ENCODE results near the gene SPHK2.
A peak's percentile ranks its signal among the peaks of the same experiment; 100 is the strongest.
"Not testable (repeated sequence)": the region's sequence is repeated elsewhere in the genome, so short reads cannot be mapped to it uniquely, and the experiment has no call there.

Gene SPHK2

GRCh38 chr19:48637948-48638830, 18.9 kb downstream of the SPHK2 start:
- DNase-seq, result peak; percentile 76 to 81

GRCh38 chr19:48638831-48639381, 19.6 kb downstream of the SPHK2 start:
- peak in 1 of 2 experiments; percentile 56 for DNase-seq

- DNase-seq, result peak in 1 of 2 experiments; percentile 46
These were observed 20.4 kb downstream of the SPHK2 start for GRCh38 chr19:48639483-48640375.

- DNase-seq, result no peak
These were observed 22.5 kb downstream of the SPHK2 start for GRCh38 chr19:48641850-48642249.

- DNase-seq, result no peak
These were observed 23.6 kb downstream of the SPHK2 start for GRCh38 chr19:48642862-48643261.

- no peak for DNase-seq
These were observed 25.0 kb downstream of the SPHK2 start for GRCh38 chr19:48644355-48644754.

- DNase-seq, result peak; percentile 81 to 84
These were observed 25.7 kb downstream of the SPHK2 start for GRCh38 chr19:48644839-48645619.

GRCh38 chr19:48645620-48646000, 26.3 kb downstream of the SPHK2 start:
- peak in 1 of 2 experiments; percentile 53 for DNase-seq

- DNase-seq, result peak; percentile 96
These were observed 26.9 kb downstream of the SPHK2 start, which contains the start of gene CA11 for GRCh38 chr19:48646001-48646721. Gene CA11 (minus strand): TSS chr19:48646187. CDS start chr19:48645632, 555 bp downstream.

- no peak for DNase-seq
These were observed 27.5 kb downstream of the SPHK2 start for GRCh38 chr19:48646722-48647216.

- DNase-seq, result no peak
These were observed 28.8 kb downstream of the SPHK2 start for GRCh38 chr19:48648134-48648533.

- DNase-seq, result no peak
These were observed 31.8 kb downstream of the SPHK2 start for GRCh38 chr19:48650974-48651682.

GRCh38 chr19:48651683-48652048, 32.4 kb downstream of the SPHK2 start:
- DNase-seq, result no peak

- DNase-seq, result no peak
These were observed 35.2 kb downstream of the SPHK2 start for GRCh38 chr19:48654299-48655059.

GRCh38 chr19:48656840-48657474, 37.7 kb downstream of the SPHK2 start:
- no peak for DNase-seq

- DNase-seq, result not testable (repeated sequence)
These were observed 38.5 kb downstream of the SPHK2 start for GRCh38 chr19:48657828-48658227.

GRCh38 chr19:48658483-48658882, 39.2 kb downstream of the SPHK2 start:
- DNase-seq, result no peak

- DNase-seq, result no peak
These were observed 40.5 kb downstream of the SPHK2 start for GRCh38 chr19:48659768-48660167.
